Testis (tissue), 3 donors: ENCODE measurements around the gene TSC22D4. TPM values are rescaled to one million over a fixed set of nuclear protein-coding genes. Genes with fewer than 3 reads are reported as not detected.
A peak's percentile ranks its signal among the peaks of the same experiment; 100 is the strongest.

ENCODE experiments used
- DNase-seq: peaks from one replicate; pipeline ENCODE4 v3.0.0-alpha.2; 2019
- H3K27ac ChIP-seq, 2 donors: fragments of 200-600 bp; sonication (generic); one replicate each; pipeline ENCODE4 v1.5.1; 2019
- H3K27me3 ChIP-seq: fragments of 200-600 bp; sonication (generic); one replicate; pipeline ENCODE4 v1.5.1; 2019
- H3K36me3 ChIP-seq: fragments of 200-600 bp; sonication (generic); one replicate; pipeline ENCODE4 v1.5.1; 2017; ENCODE audit warnings: low read depth; ENCODE audit errors: missing control alignments
- H3K4me1 ChIP-seq: fragments of 200-600 bp; sonication (generic); one replicate; pipeline ENCODE4 v1.5.1; 2019
- H3K4me3 ChIP-seq, 2 donors: fragments of 200-600 bp; sonication (generic); one replicate each; pipeline ENCODE4 v1.5.1; 2017 to 2019
- H3K9me3 ChIP-seq: fragments of 200-600 bp; sonication (generic); one replicate; pipeline ENCODE4 v1.5.1; 2017
- POLR2A ChIP-seq: fragments of 450-650 bp; IDR thresholded peaks from one replicate; pipeline ENCODE4 v1.6.1; 2017; ENCODE audit warnings: antibody characterized with exemption, mild to moderate bottlenecking, moderate library complexity
- WGBS, 2 donors: methylation state at CpG; one replicate each; pipeline ENCODE4 v1.1.5; 2018; 5-methylcytosine and 5-hydroxymethylcytosine counted together
- intact Hi-C: fragments of 100-400 bp; cut with DNase I; formaldehyde crosslinking; loops from one replicate; pipeline ENCODE4 v1.15.1; 2023; ENCODE audit warnings: low total_unique reads
- polyA plus RNA-seq: library from polyadenylated mRNA; stranded (reverse); fragments of 350-450 nt; fragmentation: Illumina TruSeq; extraction: RNeasy Lipid Tissue Mini Kit (QIAGEN cat#74804); gene quantifications from one replicate; pipeline ENCODE4 v1.2.3, GENCODE V29; 2014; ENCODE audit warnings: low read depth, low replicate concordance; ENCODE audit not compliant: insufficient read depth
- total RNA-seq, 2 donors: library from RNA; depleted of rRNA; stranded (reverse); fragments of >200 nt; gene quantifications; one replicate each; pipeline ENCODE4 v1.2.3, GENCODE V29; 2016
- TF ChIP-seq, protein P1 (sequence below), 3 experiments: fragments of 450-650 bp in 2 of 3; fragments of 200-600 bp in 1 of 3; sonication (generic) in 1 of 3; IDR thresholded peaks; one replicate each; pipeline ENCODE4 v1.5.1; 2016 to 2019; ENCODE audit warnings: antibody characterized with exemption in 3 of 3, mild to moderate bottlenecking in 2 of 3, moderate library complexity in 1 of 3

The TSC22D4 gene
- total and polyA plus RNA-seq, 3 donors from 2014 or later = 57.4 to 165 (median 135) TPM

DNA sequence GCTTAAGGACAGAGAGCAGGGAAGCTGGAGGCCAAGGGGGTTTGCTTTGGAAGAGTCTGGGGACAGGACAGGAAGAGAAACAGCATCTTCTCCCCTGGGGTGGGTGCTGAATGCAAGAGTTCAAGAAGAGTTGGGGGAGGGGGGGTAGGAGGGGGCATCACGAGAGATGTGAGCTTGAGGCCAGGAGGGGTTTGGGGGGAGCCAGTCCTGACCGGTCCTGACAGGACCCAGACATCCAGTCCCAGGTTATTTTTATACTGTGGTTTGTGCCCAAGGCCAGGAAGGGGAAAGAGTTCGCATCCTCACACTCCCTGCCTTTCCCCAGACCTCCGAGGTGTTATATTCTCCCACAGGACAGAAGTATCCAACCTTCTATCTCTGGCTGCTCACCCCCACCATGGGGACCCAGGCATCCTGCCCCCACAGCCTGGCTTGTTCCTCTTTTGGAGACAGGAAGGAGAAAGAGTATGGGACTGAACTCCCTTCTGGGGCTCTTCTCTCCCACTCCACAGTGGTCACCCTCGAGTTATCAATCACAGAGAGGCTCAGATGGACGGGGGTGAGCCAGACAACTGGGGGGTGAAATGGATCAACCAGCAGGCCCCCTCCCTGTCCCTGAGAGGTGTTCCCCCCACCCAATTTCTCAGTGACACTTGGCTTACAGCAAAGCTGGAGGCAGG lies 2.8 kb downstream of the TSC22D4 start:
- Histone ChIP-seq H3K4me3 (peak overlapping the region in 1 of 2 donors; percentile 98), H3K27ac (peak overlapping the region; percentile 93 to 95), H3K9me3 (no peaks in the 10 kb centered on the region), H3K4me1 (peaks cover 58% of the 10 kb centered on the region), H3K27me3 (no peaks in the 10 kb centered on the region), H3K36me3 (no peaks in the 10 kb centered on the region)
- no peak for DNase-seq
- WGBS, 2 donors = 22 to 37% methylated on average over 6 of the region's 6 CpGs
- intact Hi-C loops = no loop called here
- TF ChIP-seq, protein P1, sequence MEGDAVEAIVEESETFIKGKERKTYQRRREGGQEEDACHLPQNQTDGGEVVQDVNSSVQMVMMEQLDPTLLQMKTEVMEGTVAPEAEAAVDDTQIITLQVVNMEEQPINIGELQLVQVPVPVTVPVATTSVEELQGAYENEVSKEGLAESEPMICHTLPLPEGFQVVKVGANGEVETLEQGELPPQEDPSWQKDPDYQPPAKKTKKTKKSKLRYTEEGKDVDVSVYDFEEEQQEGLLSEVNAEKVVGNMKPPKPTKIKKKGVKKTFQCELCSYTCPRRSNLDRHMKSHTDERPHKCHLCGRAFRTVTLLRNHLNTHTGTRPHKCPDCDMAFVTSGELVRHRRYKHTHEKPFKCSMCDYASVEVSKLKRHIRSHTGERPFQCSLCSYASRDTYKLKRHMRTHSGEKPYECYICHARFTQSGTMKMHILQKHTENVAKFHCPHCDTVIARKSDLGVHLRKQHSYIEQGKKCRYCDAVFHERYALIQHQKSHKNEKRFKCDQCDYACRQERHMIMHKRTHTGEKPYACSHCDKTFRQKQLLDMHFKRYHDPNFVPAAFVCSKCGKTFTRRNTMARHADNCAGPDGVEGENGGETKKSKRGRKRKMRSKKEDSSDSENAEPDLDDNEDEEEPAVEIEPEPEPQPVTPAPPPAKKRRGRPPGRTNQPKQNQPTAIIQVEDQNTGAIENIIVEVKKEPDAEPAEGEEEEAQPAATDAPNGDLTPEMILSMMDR (IDR thresholded peaks at IDR 0.05) = no peak
- TF ChIP-seq POLR2A = no peak

DNA sequence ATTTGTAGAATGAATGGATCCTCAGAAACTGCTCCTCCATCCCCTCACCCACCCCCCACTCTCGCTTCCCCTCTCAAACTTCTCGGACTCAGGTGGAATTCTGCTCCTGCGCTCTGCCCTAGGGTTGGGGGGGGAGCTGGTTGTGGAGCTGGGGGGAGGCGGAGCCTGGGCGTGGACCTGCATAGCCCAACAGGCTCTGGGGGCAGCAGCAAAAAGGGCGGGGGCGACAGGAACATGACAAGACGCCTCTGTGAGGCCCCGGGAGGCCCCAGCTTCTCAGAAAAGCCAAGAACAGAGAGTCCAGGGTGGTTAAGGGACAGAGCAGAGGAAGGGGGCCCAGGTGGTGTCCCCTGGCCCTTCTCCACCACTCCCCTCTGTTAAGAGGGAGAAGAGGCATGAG lies 3.5 kb downstream of the TSC22D4 start:
- 27 to 43% methylated on average over 9 of the region's 9 CpGs for WGBS, 2 donors
- no peak for TF ChIP-seq POLR2A
- TF ChIP-seq, protein P1 (IDR thresholded peaks at IDR 0.05) = no peak
- Histone ChIP-seq H3K27me3 (no peaks in the 10 kb centered on the region), H3K4me3 (peak overlapping the region in 1 of 2 donors; percentile 98), H3K9me3 (no peaks in the 10 kb centered on the region), H3K36me3 (no peaks in the 10 kb centered on the region), H3K4me1 (peaks cover 58% of the 10 kb centered on the region), H3K27ac (peak overlapping the region; percentile 93 to 95)
- intact Hi-C loops = no loop called here
- peak; percentile 82 for DNase-seq

DNA sequence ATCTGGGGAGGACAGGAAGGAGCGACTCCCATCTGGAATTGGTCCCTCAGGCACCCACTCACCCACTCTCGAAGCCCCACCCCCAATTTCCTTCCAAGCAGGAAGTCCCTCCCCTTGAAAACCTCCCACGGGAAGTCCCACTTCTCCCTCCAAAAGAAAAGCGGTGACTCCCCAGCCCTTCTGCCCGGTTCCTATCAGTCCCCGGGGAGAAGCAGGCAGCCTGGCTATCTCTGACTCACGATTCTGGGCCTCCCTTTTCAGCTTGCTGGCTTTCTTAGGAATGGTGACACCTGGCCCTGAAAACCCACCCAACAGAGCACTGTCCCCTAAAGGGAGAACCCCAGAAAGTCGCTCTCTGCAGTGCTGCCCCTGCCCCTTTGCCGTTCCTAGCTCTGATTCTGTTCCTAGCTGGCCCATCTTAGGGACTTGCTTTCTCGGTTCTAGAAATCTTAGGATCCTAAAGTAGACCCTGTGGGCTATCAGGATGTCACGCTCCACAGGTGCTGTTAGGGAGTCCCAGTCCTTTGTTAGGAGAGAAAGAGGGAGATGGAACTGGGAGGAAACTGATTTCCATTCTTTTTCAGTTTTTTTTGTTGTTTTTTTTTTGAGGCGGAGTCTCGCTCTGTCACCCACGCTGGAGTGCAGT lies 6.0 kb downstream of the TSC22D4 start:
- H3K27ac ChIP-seq = peak overlapping the region; percentile 50 to 74
- no peaks in the 10 kb centered on the region for H3K36me3 ChIP-seq
- H3K4me1 ChIP-seq = peaks cover 58% of the 10 kb centered on the region

DNA sequence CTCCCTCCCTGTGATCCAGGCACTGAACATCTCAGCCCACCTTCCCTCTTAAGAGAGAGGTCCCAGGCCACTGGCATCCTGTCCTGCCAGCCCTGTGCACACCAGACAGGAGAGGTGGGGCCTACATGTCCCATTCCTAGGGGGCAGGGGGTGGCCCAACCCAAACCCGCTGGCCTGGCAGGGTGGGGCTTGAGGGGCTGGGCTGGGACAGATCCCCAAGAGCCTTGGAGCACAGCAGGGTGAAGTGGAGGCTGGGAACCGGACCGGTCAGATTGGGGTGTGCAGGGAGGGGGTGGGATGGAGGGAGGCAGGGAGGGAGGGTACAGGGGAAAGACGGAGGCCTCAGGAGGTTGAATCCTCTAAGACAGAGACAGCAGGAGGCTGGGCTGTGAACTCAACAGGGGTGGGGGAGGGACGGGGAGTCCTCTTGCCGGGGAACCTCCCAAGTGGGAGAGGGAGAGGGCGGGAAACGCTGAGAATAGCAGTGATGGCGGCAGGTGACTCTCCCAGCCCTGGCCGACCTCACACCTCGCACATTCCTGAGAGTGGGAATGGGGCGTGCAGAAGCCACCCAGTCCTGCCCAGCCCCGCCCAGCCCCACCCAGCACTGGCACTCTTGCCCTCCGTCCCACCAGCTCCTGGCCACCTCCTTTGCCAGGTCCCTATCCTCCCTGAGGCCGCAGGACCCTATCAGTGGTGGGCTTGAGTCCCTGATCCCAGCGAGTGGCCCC lies 6.7 kb downstream of the TSC22D4 start:
- peaks cover 57% of the 10 kb centered on the region for H3K4me1 ChIP-seq

More for the DNA sequence above, 6.0 kb downstream of the TSC22D4 start:
- TF ChIP-seq POLR2A = no peak
- TF ChIP-seq, protein P1 (IDR thresholded peaks at IDR 0.05) = no peak
- 47 to 57% methylated on average over 14 of the region's 14 CpGs for WGBS, 2 donors
- DNase-seq = no peak
- Histone ChIP-seq H3K27me3 (no peaks in the 10 kb centered on the region), H3K9me3 (no peaks in the 10 kb centered on the region), H3K4me3 (no peak overlapping the region)
- intact Hi-C loops = no loop called here

More for the DNA sequence above, 6.7 kb downstream of the TSC22D4 start:
- TF ChIP-seq POLR2A = no peak
- TF ChIP-seq, protein P1 (IDR thresholded peaks at IDR 0.05) = no peak
- DNase-seq = no peak
- H3K27me3 ChIP-seq = no peaks in the 10 kb centered on the region
- H3K9me3 ChIP-seq = no peaks in the 10 kb centered on the region
- WGBS, 2 donors = 46 to 68% methylated on average over 13 to 16 of the region's 16 CpGs
- intact Hi-C loops = no loop called here
- H3K27ac ChIP-seq = peak overlapping the region; percentile 50 to 74
- H3K4me3 ChIP-seq = no peak overlapping the region
- H3K36me3 ChIP-seq = no peaks in the 10 kb centered on the region
